OCI-LY3 (cell line): ENCODE measurements around the gene INO80B.
A peak's percentile ranks its signal among the peaks of the same experiment; 100 is the strongest.
"Not testable (repeated sequence)": the region's sequence is repeated elsewhere in the genome, so short reads cannot be mapped to it uniquely, and the experiment has no call there.

Experiments used
- H2AFZ ChIP-seq: fragments of 200-600, 300-600 bp; shearing (Covaris generic); 2 replicates; pipeline ENCODE4 v1.6.0; 2014; ENCODE audit warnings: antibody characterized with exemption, low read depth, low read length
- H3K27ac ChIP-seq: fragments of 200-600, 300-600 bp; sonication (generic); 2 replicates; pipeline ENCODE4 v1.5.1; 2014; ENCODE audit warnings: mild to moderate bottlenecking, low read length, moderate library complexity, mixed read lengths
- H3K27me3 ChIP-seq: fragments of 200-600, 300-600 bp; sonication (generic); 2 replicates; pipeline ENCODE4 v1.6.1; 2014; ENCODE audit warnings: low read depth, low read length, mixed read lengths
- H3K36me3 ChIP-seq: fragments of 200-600, 300-600 bp; sonication (generic); replicated peaks from 2 replicates; pipeline ENCODE3; 2014; ENCODE audit warnings: low read depth, low read length, mixed read lengths
- H3K4me1 ChIP-seq: fragments of 300-600, 200-600 bp; sonication (generic); 2 replicates; pipeline ENCODE4 v1.6.1; 2014; ENCODE audit warnings: low read length, mixed read lengths
- H3K4me2 ChIP-seq: fragments of 200-600, 300-600 bp; sonication (generic); 2 replicates; pipeline ENCODE4 v1.6.1; 2014; ENCODE audit warnings: low read length, mixed read lengths
- H3K4me3 ChIP-seq: fragments of 300-600, 200-600 bp; sonication (generic); 2 replicates; pipeline ENCODE4 v1.5.1; 2014; ENCODE audit warnings: antibody characterized with exemption, mild to moderate bottlenecking, low read length, moderate library complexity
- H3K79me2 ChIP-seq: fragments of 300-600, 200-600 bp; shearing (Covaris generic); 2 replicates; pipeline ENCODE4 v1.6.1; 2014; ENCODE audit warnings: mild to moderate bottlenecking, low read length, mixed read lengths
- H3K9ac ChIP-seq: fragments of 300-600, 200-600 bp; shearing (Covaris generic); 2 replicates; pipeline ENCODE4 v1.6.0; 2014; ENCODE audit warnings: mild to moderate bottlenecking, low read length, moderate library complexity
- H3K9me3 ChIP-seq: fragments of 200-600, 300-600 bp; shearing (Covaris generic); 2 replicates; pipeline ENCODE4 v1.6.1; 2014; ENCODE audit warnings: low read length, mixed read lengths; ENCODE audit not compliant: insufficient read depth
- H4K20me1 ChIP-seq: fragments of 200-600, 300-600 bp; sonication (generic); 2 replicates; pipeline ENCODE4 v1.6.1; 2016; ENCODE audit warnings: low read length, mixed read lengths; ENCODE audit not compliant: insufficient read depth
- EZH2phosphoT487 ChIP-seq: fragments of 200-600 bp; shearing (Covaris generic); IDR thresholded peaks from 2 replicates; pipeline ENCODE4 v1.6.1; 2018; ENCODE audit warnings: antibody characterized with exemption, mixed run types, low read depth
- TF ChIP-seq, protein P1 (sequence below): fragments of 200-600, 300-600 bp; sonication (generic); IDR thresholded peaks from 2 replicates; pipeline ENCODE4 v1.5.1; 2014; ENCODE audit warnings: antibody characterized with exemption, low read length, low read depth

The INO80B gene

DNA sequence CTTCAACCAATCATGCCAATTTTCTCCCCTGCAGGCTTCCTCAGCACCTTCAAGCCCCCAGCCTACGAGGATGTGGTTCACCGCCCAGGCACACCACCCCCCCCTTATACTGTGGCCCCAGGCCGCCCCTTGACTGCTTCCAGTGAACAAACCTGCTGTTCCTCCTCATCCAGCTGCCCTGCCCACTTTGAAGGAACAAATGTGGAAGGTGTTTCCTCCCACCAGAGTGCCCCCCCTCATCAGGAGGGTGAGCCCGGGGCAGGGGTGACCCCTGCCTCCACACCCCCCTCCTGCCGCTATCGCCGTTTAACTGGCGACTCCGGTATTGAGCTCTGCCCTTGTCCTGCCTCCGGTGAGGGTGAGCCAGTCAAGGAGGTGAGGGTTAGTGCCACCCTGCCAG lies 5.3 kb downstream of the INO80B start:
- H3K9ac ChIP-seq, H3K27ac ChIP-seq: not testable (repeated sequence)

GRCh38 chr2:74461187-74462053 lies 6.5 kb downstream of the INO80B start:
- Histone ChIP-seq H3K9me3 (no peaks in the 10 kb centered on the region), H3K79me2 (peaks cover 33% of the 10 kb centered on the region), H3K27ac (no peak overlapping the region), H3K4me2 (no peak overlapping the region), H3K27me3 (no peaks in the 10 kb centered on the region), H3K4me3 (no peak overlapping the region), H3K36me3 (peaks cover 24% of the 10 kb centered on the region), H4K20me1 (no peaks in the 10 kb centered on the region), H3K9ac (no peak overlapping the region), H3K4me1 (peaks cover 20% of the 10 kb centered on the region), H2AFZ (no peak overlapping the region)
- TF ChIP-seq, protein P1, sequence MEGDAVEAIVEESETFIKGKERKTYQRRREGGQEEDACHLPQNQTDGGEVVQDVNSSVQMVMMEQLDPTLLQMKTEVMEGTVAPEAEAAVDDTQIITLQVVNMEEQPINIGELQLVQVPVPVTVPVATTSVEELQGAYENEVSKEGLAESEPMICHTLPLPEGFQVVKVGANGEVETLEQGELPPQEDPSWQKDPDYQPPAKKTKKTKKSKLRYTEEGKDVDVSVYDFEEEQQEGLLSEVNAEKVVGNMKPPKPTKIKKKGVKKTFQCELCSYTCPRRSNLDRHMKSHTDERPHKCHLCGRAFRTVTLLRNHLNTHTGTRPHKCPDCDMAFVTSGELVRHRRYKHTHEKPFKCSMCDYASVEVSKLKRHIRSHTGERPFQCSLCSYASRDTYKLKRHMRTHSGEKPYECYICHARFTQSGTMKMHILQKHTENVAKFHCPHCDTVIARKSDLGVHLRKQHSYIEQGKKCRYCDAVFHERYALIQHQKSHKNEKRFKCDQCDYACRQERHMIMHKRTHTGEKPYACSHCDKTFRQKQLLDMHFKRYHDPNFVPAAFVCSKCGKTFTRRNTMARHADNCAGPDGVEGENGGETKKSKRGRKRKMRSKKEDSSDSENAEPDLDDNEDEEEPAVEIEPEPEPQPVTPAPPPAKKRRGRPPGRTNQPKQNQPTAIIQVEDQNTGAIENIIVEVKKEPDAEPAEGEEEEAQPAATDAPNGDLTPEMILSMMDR: peak; percentile 24
- no peak for TF ChIP-seq EZH2phosphoT487

More for the DNA sequence above, 5.3 kb downstream of the INO80B start:
- H2AFZ ChIP-seq, H3K27me3 ChIP-seq, H3K9me3 ChIP-seq, H4K20me1 ChIP-seq, H3K4me3 ChIP-seq, H3K4me2 ChIP-seq: not testable (repeated sequence)
- H3K36me3 ChIP-seq: peaks cover 24% of the 10 kb centered on the region
- H3K79me2 ChIP-seq: peaks cover 37% of the 10 kb centered on the region
- H3K4me1 ChIP-seq: peaks cover 25% of the 10 kb centered on the region

GRCh38 chr2:74462054-74462785 lies 7.3 kb downstream of the INO80B start:
- TF ChIP-seq, protein P1: no peak
- TF ChIP-seq EZH2phosphoT487: no peak
- H4K20me1 ChIP-seq: no peaks in the 10 kb centered on the region
- H3K4me1 ChIP-seq: peaks cover 15% of the 10 kb centered on the region
- no peak overlapping the region for H3K4me3 ChIP-seq
- H3K9me3 ChIP-seq: no peaks in the 10 kb centered on the region
- no peak overlapping the region for H2AFZ ChIP-seq
- H3K4me2 ChIP-seq: no peak overlapping the region
- peaks cover 24% of the 10 kb centered on the region for H3K36me3 ChIP-seq
- H3K9ac ChIP-seq: no peak overlapping the region
- no peak overlapping the region for H3K27ac ChIP-seq
- H3K79me2 ChIP-seq: peaks cover 30% of the 10 kb centered on the region
- H3K27me3 ChIP-seq: no peaks in the 10 kb centered on the region

DNA sequence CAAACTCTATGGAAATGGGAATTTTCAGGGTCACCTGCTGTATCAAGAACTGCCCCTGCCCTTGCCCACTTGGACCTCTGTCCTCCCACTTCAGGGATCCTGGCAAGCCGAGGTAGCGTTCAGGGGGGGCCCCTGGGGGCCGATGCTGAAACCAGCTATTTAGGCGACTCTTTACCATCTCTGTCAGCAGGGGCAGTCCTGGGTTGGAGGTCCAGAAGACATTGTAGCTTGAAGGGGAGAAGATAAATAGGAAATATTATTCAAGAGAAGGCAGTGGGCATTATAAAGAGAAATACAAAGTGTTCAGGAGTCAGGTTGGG lies 7.9 kb downstream of the INO80B start:
- Histone ChIP-seq H3K27ac (no peak overlapping the region), H3K79me2 (peaks cover 30% of the 10 kb centered on the region)
- TF ChIP-seq, protein P1: no peak
- no peak for TF ChIP-seq EZH2phosphoT487

More for the DNA sequence above, 7.9 kb downstream of the INO80B start:
- no peak overlapping the region for H3K4me2 ChIP-seq
- no peak overlapping the region for H3K4me3 ChIP-seq
- H3K27me3 ChIP-seq: no peaks in the 10 kb centered on the region
- no peaks in the 10 kb centered on the region for H3K9me3 ChIP-seq
- H3K9ac ChIP-seq: no peak overlapping the region
- H4K20me1 ChIP-seq: no peaks in the 10 kb centered on the region
- peaks cover 24% of the 10 kb centered on the region for H3K36me3 ChIP-seq
- H3K4me1 ChIP-seq: peaks cover 15% of the 10 kb centered on the region
- H2AFZ ChIP-seq: no peak overlapping the region
